HS-5 (cell line): ENCODE results near the gene HMX1.

Experiments
- DNase-seq: peaks from one replicate; pipeline ENCODE4 v3.0.0-alpha.2; 2012; ENCODE audit warnings: low read depth

HMX1 gene

DNA sequence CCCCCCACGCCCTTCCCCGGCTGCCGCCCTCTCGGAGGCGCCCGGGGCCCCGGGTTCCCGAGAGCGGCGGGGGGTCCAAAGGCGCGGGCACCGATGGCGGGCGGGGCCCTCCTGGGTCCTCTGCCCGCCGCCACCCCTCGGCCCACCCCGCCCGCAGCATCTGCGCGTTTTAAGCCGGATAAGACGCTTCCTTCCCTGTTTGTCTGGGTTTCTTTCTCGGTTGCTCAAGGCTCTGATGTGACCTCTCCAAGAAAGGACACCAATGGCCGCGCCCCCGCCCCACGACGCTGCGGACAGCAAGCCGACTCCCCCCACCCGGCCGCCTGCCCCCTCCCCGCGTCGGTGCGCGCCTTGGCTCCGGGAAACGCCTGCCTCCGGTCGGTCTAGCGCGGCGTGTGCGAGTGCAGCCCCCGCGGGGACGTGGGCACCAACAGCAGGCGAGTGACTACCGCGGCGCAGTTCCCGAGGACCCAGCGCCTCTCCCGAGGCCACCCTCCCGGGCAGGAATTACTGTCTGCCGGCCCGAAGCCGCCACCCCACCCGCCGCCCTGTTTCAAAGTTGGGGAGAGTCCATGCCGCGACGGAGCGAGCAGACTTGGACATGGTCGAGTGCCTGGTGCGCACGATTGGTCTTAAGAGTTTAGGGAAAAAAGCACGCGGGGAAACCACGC is 21.1 kb upstream of the HMX1 start:
- DNase-seq = no peak

DNA sequence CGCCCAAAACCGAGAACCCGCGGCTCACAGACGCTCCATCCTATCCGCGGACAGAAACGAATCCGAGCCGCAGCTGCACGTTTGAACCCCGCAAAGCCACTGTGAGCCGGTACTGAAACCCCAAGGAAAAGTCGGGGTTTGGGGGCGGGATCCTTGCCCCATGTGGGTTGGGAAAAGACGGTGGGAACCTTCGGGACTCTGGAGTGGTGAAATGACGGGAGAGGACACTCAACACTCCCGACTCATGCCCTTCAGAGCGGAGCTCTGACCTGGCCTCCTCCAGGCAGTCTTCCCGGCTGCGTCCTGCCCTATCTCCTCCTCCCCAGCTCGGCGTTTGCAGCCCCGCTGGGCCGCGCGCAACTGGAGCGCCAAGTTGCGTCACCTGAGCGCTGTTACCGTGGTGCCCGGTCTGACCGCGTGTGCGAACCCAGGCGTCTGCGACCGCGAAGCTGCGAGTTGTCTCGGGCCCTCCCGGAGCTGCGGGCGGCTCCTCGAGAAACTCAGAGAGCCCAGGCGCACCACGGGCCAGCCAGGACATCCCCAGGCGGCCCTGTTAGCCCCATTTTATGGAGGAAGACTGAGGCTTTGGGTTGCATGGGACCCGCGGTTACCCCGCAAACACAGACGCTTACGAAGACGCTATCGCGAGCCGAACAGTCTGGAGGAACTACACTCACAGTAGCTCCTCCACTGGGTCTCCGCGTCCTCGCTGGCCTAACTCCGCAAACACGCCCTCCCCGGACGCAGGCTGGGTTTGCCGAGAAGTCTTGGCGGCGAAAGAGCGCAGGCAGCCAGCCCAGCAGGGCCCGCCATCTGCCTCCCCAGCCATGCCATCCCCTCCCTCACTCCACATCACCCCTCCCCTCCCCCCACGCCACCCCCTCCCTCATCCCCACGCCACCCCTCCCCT is 20.3 kb upstream of the HMX1 start:
- DNase-seq = no peak

DNA sequence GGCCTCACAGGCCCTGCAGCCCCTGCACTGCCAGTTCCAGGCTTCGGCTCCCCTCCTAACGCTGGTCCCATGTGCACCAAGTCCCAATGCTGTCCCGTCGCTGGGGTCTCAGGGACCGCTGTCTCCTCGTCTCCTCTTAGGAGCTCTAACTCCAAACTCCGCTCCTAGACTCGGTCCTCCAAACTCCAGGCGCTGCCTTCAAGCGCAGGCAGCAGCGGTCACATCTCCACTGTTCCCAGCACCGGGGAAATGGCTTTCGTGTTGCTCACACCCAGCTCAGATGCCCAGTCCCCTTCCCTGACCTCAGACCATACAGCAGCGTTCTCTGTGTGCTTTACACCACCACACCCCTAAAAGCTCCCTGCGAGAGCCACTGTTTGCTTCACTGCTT is 19.6 kb upstream of the HMX1 start:
- no peak for DNase-seq

DNA sequence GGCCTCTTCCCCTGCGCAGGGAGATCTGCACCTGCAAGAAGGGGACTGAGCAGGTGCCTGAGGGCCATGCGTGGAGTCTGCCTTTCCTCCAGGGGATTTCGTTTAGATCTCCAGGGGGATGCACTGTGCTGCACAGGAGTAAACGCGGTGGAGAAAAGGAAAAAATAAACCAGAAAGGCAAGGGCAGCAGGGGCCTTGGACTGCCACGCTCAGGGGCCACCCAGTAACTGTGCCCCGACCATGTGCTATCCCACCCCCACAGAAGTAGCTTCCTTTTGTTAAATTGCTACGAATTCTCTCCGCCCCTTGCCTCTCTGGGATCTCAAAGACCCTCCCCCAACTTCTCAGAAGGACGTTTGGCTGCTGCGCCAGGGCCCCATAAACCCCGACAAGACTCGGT is 17.2 kb upstream of the HMX1 start:
- no peak for DNase-seq

DNA sequence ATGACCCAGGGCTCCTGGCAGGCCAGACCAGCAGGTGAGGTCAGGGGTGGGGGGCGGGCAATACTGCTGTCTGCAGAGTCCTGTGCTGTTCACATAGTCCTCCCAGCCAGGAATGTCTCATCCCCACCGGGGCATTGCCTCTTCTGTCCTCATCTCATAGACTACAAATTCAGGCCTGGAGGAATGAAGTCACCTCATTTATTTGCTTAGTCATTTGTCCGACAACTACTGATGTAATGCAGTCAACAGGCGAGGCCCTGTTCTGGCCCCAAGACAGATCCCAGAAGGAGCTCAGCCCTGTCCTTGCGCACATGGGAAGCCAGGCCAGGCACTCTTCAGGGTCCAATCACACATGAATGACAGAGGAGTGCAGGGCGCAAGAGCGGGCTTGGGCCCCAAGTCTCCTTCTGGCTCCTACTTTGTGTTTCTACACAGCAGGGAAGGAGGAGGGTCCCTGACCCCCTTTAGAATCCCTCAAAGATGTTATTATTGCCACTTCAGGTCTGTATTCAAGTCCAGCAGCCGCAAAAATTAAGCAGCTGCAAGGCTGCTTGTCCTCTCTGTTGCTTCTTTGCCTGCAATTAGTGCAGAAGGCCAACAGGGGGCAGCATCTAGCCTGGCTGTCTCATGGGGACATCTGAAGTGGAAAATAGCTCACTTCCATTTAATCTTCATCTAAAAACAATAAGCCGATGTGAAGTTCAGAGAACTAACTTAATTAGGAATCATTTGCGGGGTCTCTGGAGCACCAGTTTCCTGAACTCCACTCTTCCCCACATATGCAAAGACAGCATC is 15.2 kb upstream of the HMX1 start:
- no peak for DNase-seq

DNA sequence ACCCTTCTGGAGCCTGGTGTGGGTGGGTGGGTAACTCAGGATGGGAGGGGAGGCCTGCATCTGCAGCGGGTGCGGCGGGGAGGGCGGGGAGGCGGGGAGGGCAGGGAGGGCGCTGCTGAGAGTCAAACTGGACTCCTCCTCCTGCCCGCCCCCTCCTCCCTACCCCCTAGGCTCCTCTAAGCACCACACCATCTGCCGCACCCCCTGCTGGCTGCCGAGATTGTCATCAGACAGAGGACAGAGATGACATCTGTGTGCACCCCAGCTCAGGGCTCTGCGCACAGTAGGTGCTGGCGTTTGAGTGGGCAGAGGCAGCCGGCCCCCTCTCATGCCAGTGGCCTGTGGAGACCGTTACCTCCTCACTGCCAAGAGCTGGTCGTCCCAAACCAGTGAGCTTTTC is 10.6 kb upstream of the HMX1 start:
- DNase-seq = no peak

DNA sequence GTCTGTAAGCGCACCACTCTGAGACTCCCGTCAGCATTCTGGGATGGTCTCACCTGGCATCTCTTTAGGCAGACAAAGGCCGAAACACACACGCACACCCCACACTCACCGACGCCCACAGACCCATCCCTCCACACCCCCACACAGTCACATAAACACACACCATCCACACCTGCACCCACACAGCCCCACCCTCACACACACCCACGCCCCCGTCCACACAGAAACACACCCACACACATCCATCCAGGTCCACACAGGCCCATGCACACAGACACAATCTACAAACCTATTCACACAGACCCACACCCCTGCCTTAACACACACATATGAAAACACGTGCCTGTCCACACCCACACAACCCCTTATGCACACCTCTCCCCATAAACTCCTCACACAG is 9.2 kb upstream of the HMX1 start:
- no peak for DNase-seq

DNA sequence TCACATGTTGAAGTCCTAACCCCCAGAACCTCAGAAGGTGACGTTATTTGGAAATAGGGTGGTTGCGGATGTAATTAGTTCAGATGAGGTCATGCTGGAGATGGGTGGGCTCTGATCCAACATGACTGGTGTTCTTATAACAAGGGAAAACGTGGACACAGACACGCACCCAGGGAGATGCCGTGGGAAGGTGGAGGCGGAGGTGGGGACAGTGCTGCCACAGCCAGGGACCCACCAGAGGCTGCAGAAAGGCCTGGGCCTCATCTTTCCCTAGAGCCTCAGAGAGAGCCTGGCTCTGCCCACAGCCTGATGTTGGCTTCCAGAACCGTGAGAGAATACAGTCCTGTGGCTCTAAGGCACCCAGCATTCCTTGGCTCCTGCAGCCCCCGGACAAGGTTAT is 7.9 kb upstream of the HMX1 start:
- DNase-seq = no peak

DNA sequence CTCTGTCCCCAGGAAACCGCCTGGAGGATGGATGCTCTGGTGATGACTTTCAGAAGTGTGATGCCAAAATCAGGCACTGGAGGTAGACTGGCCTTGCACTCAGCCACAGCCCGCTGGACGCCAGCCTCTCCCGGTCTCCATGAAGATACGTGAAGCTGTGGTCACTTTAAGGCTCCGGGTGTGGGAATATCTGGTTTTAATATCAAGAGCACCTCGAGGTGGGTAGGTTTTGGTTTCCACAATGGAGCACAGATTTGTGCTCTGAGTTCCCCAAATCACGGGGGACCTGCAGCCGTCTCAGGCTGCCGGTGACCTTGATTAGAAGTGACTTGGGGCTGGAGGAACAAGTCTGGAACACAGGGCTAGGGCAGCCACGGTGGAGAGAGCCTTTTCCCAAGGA is 6.8 kb upstream of the HMX1 start:
- no peak for DNase-seq

DNA sequence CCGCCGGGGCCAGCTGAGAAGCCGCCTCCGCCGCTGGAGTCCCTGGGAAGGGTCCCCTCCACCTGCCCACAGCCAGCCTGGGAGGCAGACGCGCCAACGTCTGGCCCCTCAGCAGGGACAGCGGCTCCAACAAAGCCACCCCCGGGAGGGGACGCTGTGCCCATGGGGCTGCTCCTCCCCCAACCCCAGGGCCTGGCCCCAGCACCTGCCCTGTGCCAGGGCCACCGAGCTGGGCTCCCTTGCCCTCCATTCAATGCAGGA is 6.1 kb upstream of the HMX1 start:
- no peak for DNase-seq

DNA sequence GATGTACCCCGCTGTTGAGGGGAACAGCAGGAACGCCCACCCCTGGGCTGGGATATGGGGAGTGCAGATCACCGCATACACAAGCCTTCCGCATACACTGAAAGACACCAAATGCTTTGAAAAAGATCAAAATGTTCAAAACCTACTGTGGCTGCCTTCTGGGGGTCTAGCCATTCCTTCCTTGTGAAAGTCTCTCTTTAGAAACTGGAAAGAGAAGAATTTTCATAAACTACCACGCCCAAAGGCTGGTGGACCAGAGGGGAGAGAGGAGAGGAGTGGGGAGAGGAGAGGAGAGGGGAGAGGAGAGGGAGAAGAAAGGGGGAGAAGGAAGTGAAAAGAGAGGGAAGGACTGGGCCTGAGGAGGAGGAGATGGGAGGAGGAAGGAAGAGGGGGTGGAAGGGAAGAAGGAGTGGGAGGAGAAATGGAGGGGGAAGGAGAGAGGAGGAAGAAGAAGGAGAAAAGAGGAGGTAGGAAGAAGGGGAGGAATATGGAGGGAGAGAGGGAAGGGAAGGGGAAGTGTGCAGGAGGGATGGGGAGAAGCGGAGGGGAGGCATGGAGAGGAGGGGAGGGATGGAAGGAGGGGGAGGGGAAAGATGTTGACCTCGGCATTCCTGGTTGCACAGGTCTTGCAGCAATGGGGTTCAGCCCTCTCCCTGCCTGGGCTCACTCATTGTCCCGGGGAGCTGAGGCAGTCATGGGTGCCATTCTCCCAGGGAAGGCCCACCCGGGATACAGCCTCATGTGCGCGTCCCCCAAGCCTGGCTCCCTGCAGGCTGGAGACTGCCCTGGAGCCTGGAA is 5.5 kb upstream of the HMX1 start:
- no peak for DNase-seq

DNA sequence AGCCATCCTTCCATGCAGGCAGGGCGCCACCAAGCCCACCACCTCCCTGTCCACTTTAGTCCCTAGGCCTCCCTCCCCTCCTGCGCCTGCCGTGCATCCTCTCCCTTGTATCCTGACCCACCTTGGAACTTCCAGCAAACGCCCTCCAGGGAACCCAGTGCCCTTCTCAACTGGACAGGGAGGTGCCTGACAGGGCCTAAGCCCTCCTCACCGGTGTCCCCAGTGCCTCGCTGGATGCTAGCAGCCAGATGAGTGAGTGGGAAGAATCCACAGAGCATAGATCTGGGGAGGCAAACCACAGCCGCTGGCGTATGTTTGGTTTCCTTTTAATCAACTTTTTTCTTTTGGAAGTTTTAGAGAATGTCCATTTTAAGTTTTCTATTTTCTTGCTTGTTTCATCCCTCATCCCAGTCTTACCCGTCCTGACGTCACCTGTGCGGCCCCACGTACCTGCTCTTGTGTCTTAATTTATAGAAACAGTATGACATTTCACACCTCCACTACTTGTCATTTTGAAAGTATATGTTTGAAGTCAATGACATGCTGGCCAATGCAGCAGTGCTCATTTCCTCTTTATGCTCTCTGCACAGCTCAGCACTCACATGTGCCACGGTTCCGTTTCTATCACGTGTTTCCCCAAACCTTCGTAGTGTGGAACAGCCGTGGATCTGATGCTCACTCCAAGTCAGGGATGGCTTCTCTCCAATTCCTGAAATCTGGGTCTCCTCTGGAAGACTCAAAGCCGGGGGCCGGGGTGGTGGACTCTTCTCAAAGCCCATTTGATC is 3.4 kb upstream of the HMX1 start:
- DNase-seq = no peak

DNA sequence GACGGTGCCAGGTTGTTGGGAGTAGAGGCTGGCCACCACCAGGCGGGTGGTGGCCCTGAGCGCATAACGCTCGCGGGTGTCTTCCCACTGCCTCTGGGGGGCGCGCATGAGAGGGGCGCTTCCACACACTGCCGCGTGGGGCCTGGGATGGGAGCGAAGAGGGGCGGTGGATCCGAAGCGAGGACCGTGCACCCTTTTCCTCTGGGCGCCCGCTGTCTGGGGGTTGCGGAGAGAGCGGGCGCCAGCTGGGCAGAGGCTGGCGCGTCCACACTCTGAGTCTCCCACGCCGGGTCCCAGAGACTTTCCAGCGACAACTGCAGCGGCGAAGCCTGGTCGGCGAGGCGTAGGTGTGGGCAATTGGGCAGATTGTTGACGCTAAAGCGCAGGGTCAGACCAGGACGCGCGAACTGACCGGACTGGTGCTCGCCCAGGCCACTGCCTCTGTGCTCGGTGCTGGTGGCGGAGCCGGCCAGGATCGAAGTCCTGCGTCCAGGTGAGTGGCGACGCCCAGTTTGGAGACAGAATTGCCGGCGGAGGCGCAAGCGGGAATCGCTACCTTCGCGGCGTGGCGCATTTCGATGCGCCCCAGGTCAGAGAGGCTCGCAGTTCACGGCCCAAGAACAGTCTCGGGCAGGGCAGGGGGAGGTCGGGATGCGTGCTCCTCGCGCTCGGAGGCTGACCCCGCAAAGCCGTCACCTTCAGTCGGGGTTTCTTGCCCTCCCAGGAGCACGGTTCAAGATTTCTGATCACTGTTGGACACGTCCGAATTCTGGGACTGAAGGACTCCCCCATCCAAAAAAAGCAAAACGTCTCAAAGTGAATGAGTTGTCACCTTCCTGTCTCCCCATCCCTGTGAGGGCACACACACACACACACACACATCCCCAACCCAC is 2.6 kb upstream of the HMX1 start:
- DNase-seq = no peak

DNA sequence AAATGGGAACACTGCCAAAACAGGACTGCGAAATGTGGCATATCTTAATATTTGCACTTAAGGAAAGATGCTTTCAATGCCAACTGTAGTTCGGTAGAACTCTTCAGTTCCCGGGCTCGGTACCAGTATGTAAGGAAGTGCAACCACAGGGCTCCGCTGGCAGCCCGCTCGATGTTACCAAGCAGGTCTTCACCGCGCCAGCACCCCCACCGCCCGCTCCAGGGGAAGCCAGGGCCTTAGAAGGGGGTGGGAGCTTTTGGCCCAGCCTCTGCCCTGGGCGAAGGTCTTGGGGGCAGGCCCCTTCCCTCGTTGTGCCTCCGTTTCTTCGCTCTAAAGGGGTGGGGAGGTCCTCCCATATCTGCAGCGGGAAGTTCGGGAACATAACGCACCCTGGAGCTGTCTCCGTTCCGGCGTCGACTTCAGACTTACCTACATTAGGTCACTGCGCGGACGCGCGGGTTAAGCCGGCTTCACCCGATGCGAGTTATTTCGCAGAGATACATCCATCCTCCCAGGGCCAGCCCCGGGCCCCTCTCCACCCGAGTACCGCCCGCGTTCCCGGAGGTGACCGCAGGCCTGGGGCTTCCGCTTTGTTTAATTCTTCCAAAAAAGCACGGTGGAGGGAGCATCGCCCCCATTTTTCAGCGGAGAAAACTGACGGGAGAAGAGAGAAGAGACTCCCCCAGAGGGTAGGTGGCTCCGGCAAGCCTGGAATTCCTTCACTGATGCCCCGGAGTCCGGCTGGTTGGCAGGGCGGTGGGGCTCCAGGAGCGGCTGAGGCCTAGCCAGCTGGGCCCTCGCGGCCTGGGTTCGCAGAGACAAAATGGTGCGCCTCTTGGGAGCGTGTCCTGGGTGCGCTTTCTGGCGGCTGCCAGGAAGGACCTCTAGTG is 1.0 kb upstream of the HMX1 start:
- no peak for DNase-seq

DNA sequence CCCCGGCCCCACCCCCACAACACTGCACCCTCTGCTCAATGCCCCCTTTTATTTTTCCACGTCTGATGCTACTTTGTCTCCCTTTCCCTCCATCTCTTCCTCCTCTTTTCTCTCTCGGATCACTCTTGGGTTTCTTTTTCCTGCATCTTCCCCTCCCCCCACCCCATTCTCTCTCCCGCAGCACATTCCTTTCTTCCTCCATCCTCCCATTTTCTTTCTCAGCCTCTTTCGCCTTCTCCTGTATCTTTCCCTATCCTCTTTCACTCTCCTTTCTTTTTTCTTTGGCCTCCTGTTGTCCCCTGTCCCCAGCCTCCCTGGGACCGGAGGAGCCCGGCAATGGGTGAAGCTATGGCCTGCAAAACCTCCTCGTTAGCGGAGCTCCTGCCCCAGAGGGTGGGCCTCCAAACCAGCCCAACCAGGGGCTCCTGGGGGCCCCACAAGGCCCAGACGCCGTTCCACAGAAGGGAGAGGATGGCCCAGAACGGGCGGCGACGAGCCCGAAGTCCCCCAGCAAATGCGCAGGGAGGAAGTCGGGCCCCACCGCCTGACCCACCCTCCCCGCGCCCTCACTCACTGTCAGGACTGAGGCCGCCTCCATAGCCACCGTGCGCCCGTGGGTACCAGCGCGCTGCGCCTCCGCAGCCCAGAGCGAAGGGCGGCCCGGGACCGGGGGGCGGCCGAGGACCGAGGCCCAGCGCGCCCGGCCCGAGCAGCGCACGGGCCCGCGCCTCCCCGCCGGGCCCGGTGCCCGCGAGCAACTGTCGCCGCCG is 807 bp downstream of the HMX1 start:
- no peak for DNase-seq

DNA sequence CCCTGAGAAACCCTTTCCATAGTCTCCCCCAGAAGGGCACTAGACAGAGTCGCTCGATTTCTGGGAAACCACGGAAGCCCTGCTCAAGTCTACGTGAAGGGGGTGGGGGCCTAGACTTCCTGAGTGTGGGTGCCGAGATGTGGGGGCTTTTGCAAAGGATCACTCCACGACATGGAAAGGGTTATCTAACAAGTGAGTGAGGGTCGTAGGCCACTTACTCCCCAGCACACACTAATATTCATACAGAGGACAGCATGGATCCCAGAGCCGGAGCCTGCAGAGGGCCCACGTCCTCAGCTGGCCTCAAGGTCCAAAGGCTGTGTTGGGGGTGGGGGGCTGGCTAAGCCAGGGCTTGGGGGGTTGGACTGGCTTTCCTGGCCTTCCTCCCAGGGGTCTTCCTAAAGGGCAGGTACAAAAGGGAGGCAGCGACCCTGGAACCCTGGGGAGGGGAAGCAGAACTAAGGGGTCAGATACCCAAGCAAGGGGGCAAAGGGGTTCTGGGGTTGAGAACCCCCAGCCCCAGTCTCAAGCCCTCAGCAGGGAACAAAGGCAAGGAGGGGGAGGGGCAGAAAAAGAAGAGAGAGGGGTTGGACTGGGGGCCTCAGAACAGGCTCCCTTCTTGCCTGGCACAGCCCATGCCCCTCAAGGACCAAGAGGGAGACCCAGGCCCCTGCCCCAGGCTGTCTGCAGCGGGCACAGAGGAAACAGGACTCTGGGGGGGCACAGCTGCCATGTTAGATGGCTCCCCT is 1.6 kb downstream of the HMX1 start:
- DNase-seq = no peak

DNA sequence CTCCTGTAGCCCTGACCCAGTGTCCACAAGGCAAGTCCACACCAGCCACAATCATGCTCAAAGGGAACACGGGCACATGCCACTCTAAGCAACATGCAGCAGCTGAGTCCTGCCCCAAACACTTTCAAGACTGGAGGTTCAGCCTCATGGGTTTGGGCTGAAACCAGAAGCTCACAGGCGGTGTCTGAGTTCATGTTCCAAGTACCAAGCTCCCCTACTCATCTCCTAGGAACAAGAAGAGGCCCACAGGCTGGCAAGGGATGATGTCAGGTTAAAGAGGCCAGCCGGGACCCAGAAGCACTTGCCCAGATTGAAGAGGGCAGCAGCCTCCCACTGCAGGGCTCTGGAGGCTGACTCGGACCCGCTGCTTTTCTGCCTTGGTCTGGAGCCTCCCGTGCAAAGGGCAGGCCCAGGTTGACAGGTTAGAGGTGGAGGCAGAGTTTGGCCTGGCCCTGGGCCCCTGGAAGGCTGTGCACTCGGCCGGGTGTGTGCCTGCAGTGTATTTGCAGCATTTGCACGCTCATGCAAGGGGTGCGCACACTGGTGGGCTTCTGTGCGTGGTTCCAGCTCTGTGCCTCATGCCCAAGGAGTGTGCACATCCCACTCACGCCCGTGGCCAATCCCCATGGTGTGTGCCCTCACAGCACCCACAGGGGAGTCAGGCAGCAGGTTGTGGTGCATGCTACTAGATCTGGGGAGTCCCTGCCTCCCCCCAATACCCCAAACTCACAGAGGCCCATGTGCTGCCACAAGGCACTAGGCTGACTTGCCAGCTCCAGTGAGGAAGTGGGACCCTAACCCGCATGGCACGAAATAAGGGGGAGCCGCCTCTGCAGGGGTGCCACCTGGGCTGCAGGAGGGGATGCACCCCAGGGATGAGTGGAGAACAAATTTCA is 2.4 kb downstream of the HMX1 start:
- no peak for DNase-seq
